ENCODE data around the gene MRPL9.

DNA sequence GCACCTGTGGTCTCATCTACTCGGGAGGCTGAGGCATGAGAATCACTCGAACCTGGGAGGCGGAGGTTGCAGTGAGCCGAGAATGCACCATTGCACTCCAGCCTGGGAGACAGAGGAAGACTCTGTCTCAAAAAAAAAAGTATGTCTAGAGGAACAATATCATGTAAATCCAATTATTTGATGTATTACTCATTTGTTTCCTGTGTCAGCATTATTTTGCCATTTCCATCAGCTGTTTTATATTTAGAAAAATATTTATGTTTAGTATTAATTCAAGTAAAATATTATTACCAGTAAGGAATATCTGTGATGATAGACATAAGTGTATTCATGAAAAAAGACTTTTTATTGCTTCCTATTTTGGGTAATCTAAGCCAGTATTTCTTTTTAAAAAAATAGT is 14.0 kb upstream of the MRPL9 start:
- TF ChIP-seq EZH2 (IDR thresholded peaks at IDR 0.05; ENCODE audit: borderline replicate concordance, control insufficient read depth, low read depth, low read length): no peak
- no peak for TF ChIP-seq MXI1 (IDR thresholded peaks at IDR 0.05; ENCODE audit: low read depth, low read length)
- no peak for TF ChIP-seq GABPA (IDR thresholded peaks at IDR 0.05; ENCODE audit: low read depth)
- TF ChIP-seq RAD21 (IDR thresholded peaks at IDR 0.05; ENCODE audit: insufficient read depth, low read depth, low read length): no peak
- TF ChIP-seq, protein P1, sequence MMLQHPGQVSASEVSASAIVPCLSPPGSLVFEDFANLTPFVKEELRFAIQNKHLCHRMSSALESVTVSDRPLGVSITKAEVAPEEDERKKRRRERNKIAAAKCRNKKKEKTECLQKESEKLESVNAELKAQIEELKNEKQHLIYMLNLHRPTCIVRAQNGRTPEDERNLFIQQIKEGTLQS (IDR thresholded peaks at IDR 0.05; ENCODE audit: borderline replicate concordance, extremely low read depth, low read depth, low read length): no peak
- TF ChIP-seq, protein P2, sequence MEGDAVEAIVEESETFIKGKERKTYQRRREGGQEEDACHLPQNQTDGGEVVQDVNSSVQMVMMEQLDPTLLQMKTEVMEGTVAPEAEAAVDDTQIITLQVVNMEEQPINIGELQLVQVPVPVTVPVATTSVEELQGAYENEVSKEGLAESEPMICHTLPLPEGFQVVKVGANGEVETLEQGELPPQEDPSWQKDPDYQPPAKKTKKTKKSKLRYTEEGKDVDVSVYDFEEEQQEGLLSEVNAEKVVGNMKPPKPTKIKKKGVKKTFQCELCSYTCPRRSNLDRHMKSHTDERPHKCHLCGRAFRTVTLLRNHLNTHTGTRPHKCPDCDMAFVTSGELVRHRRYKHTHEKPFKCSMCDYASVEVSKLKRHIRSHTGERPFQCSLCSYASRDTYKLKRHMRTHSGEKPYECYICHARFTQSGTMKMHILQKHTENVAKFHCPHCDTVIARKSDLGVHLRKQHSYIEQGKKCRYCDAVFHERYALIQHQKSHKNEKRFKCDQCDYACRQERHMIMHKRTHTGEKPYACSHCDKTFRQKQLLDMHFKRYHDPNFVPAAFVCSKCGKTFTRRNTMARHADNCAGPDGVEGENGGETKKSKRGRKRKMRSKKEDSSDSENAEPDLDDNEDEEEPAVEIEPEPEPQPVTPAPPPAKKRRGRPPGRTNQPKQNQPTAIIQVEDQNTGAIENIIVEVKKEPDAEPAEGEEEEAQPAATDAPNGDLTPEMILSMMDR (IDR thresholded peaks at IDR 0.05 in 2 of 3, conservative IDR thresholded peaks at IDR 0.05 in 1 of 3; ENCODE audit: control insufficient read depth in 2 of 3, extremely low read depth in 1 of 3, insufficient read depth in 1 of 3, low read depth in 3 of 3, low read length in 3 of 3): no peak
- no peak for TF ChIP-seq SREBF1 (IDR thresholded peaks at IDR 0.05; ENCODE audit: low read length)
- no peak for TF ChIP-seq TCF3 (IDR thresholded peaks at IDR 0.05; ENCODE audit: borderline replicate concordance, insufficient read depth, low read depth, low read length)
- no peak for TF ChIP-seq YY1 (IDR thresholded peaks at IDR 0.05; ENCODE audit: low read depth, low read length)
- no peak for TF ChIP-seq POLR2A (IDR thresholded peaks at IDR 0.05; ENCODE audit: low read depth, low read length)
- TF ChIP-seq, protein P3, sequence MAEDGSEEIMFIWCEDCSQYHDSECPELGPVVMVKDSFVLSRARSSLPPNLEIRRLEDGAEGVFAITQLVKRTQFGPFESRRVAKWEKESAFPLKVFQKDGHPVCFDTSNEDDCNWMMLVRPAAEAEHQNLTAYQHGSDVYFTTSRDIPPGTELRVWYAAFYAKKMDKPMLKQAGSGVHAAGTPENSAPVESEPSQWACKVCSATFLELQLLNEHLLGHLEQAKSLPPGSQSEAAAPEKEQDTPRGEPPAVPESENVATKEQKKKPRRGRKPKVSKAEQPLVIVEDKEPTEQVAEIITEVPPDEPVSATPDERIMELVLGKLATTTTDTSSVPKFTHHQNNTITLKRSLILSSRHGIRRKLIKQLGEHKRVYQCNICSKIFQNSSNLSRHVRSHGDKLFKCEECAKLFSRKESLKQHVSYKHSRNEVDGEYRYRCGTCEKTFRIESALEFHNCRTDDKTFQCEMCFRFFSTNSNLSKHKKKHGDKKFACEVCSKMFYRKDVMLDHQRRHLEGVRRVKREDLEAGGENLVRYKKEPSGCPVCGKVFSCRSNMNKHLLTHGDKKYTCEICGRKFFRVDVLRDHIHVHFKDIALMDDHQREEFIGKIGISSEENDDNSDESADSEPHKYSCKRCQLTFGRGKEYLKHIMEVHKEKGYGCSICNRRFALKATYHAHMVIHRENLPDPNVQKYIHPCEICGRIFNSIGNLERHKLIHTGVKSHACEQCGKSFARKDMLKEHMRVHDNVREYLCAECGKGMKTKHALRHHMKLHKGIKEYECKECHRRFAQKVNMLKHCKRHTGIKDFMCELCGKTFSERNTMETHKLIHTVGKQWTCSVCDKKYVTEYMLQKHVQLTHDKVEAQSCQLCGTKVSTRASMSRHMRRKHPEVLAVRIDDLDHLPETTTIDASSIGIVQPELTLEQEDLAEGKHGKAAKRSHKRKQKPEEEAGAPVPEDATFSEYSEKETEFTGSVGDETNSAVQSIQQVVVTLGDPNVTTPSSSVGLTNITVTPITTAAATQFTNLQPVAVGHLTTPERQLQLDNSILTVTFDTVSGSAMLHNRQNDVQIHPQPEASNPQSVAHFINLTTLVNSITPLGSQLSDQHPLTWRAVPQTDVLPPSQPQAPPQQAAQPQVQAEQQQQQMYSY (CRISPR knock-in tag; IDR thresholded peaks at IDR 0.05): no peak
- TF ChIP-seq SMAD5 (IDR thresholded peaks at IDR 0.05; ENCODE audit: low read depth): no peak

Measured in GM12878 (cell line).